HepG2 (cell line): Measurements from ENCODE around the gene NEK7. TPM values are rescaled to one million over a fixed set of nuclear protein-coding genes. Genes with fewer than 3 reads are reported as not detected.

ENCODE experiments used
- ATAC-seq: fragments of 200-7000 bp; cut with Tn5 transposase; 3 replicates; pipeline ENCODE4 v1.9.1; 2020; ENCODE audit warnings: mild to moderate bottlenecking, moderate library complexity
- BruUV-seq: library from RNA; stranded (reverse); fragments of 400-500 nt; replicated peaks from 2 replicates; lab custom pipeline; 2021; lab: Mats Ljungman, UMichigan
- CTCF ChIA-PET: fragments of 300-600 bp; formaldehyde crosslinking; extraction: SDS; loops from one replicate; lab custom pipeline; 2021; ENCODE audit warnings: low total read pairs, inconsistent platforms, low intra/inter-chr PET ratio; lab: Yijun Ruan, JAX
- POLR2A ChIA-PET: fragments of 350-600 bp; sonication (Branson Sonifier 250); formaldehyde crosslinking; loops from one replicate; lab custom pipeline; 2020; ENCODE audit warnings: antibody characterized with exemption, inconsistent platforms; lab: Yijun Ruan, JAX
- DNase-seq: peaks from one replicate; pipeline ENCODE4 v3.0.0-alpha.2; 2015; ENCODE audit warnings: low spot score
- FAIRE-seq: peaks from 3 replicates; lab custom pipeline; 2011; peaks lifted over from hg19 to GRCh38; lab: Jason Lieb, UNC
- H2AFZ ChIP-seq: one replicate; pipeline ENCODE4 v1.6.1; 2011; ENCODE audit warnings: low read length, inconsistent platforms
- H3K27ac ChIP-seq: fragments of 300-600 bp; 3 replicates; pipeline ENCODE4 v1.8.0; 2011; ENCODE audit warnings: mixed run types, mild to moderate bottlenecking, mixed read lengths, low read length, inconsistent platforms; ENCODE audit not compliant: insufficient read depth; ENCODE audit errors: extremely low read length
- H3K27me3 ChIP-seq, 2 experiments: fragments of 200-600 bp in 1 of 2; 2 replicates in 1 of 2; 3 replicates in 1 of 2; pipeline versions ENCODE4 v1.6.0 to v1.8.0; 2011; ENCODE audit warnings: low read length in 2 of 2, mild to moderate bottlenecking in 2 of 2, moderate library complexity in 2 of 2, inconsistent platforms in 1 of 2; ENCODE audit not compliant: insufficient read depth in 2 of 2, control insufficient read depth in 1 of 2
- H3K36me3 ChIP-seq, 2 experiments: fragments of 200-600 bp in 1 of 2; replicated peaks in 1 of 2; 2 replicates in 1 of 2; 3 replicates in 1 of 2; pipeline versions ENCODE4 v1.5.1 to v1.8.0; 2011; ENCODE audit warnings: low read length in 2 of 2, inconsistent platforms in 1 of 2; ENCODE audit not compliant: insufficient read depth in 2 of 2, control insufficient read depth in 1 of 2
- H3K4me1 ChIP-seq: 2 replicates; pipeline ENCODE4 v1.5.1; 2012; ENCODE audit warnings: low read length, inconsistent platforms; ENCODE audit not compliant: insufficient read depth
- H3K4me2 ChIP-seq: 2 replicates; pipeline ENCODE4 v1.6.0; 2011; ENCODE audit warnings: low read depth, low read length, inconsistent platforms
- H3K4me3 ChIP-seq, 3 experiments: fragments of 200-600 bp in 1 of 3; sonication (generic), shearing (Covaris generic) in 1 of 3; replicated peaks in 1 of 3; 2 replicates each; pipeline ENCODE4 v1.5.1; 2011 to 2016; ENCODE audit warnings: low read length in 3 of 3, inconsistent platforms in 2 of 3, low read depth in 2 of 3, mild to moderate bottlenecking in 2 of 3, control low read depth in 1 of 3, mixed read lengths in 1 of 3; ENCODE audit not compliant: insufficient read depth in 1 of 3
- H3K79me2 ChIP-seq: one replicate; pipeline ENCODE4 v1.6.1; 2011; ENCODE audit warnings: low read length, inconsistent platforms; ENCODE audit not compliant: insufficient read depth
- H3K9ac ChIP-seq: 2 replicates; pipeline ENCODE4 v1.6.0; 2011; ENCODE audit warnings: mild to moderate bottlenecking, low read depth, low read length, inconsistent platforms; ENCODE audit not compliant: insufficient read depth
- H3K9me3 ChIP-seq: 2 replicates; pipeline ENCODE4 v1.5.1; 2012; ENCODE audit warnings: mild to moderate bottlenecking, low read length
- H4K20me1 ChIP-seq: 2 replicates; pipeline ENCODE4 v1.6.0; 2011; ENCODE audit warnings: inconsistent platforms, mild to moderate bottlenecking, low read length, moderate library complexity; ENCODE audit not compliant: insufficient read depth
- AKAP8 ChIP-seq: sonication (generic); formaldehyde crosslinking; IDR thresholded peaks from 2 replicates; pipeline ENCODE4 v1.5.1; 2020; ENCODE audit warnings: mild to moderate bottlenecking, missing genetic modification reagents
- GRHL1 ChIP-seq: sonication (generic); formaldehyde crosslinking; conservative IDR thresholded peaks from 2 replicates; pipeline ENCODE4 v1.8.0; 2022; ENCODE audit warnings: missing genetic modification reagents
- KIAA2018 ChIP-seq: sonication (generic); formaldehyde crosslinking; IDR thresholded peaks from 2 replicates; pipeline ENCODE4 v1.5.0; 2020; ENCODE audit warnings: mild to moderate bottlenecking, missing genetic modification reagents, borderline replicate concordance
- PAF1 ChIP-seq: IDR thresholded peaks from 2 replicates; pipeline ENCODE4 v1.6.1; 2016; ENCODE audit warnings: missing genetic modification reagents, missing compliant biosample characterization
- REST ChIP-seq, 2 experiments: IDR thresholded peaks; 2 replicates each; pipeline ENCODE4 v1.6.1; 2011 to 2012; ENCODE audit warnings: low read length in 2 of 2, borderline replicate concordance in 1 of 2, low read depth in 1 of 2, mild to moderate bottlenecking in 1 of 2, moderate library complexity in 1 of 2
- ZBTB1 ChIP-seq: sonication (generic); formaldehyde crosslinking; IDR thresholded peaks from 2 replicates; pipeline ENCODE4 v1.4.0; 2020; ENCODE audit warnings: missing genetic modification reagents, borderline replicate concordance
- ZEB1 ChIP-seq: IDR thresholded peaks from 2 replicates; pipeline ENCODE4 v1.6.1; 2012; ENCODE audit warnings: mild to moderate bottlenecking, low read depth, inconsistent platforms; ENCODE audit not compliant: insufficient replicate concordance
- ZSCAN12 ChIP-seq: sonication (generic); formaldehyde crosslinking; IDR thresholded peaks from 2 replicates; pipeline ENCODE4 v1.9.0; 2021; ENCODE audit warnings: mild to moderate bottlenecking, missing genetic modification reagents
- in situ Hi-C: cut with HindIII; loops from 2 replicates; pipeline ENCODE4 v1.10.0; 2017; ENCODE audit warnings: low pct_unique_long_range_greater_than_20kb; ENCODE audit not compliant: extremely low pct_ligation_motif_present
- intact Hi-C: fragments of 100-400 bp; cut with micrococcal nuclease; formaldehyde crosslinking; loops from one replicate; pipeline ENCODE4 v1.10.0; 2022; ENCODE audit not compliant: unreplicated experiment
- polyA plus RNA-seq, 8 experiments: library from polyadenylated mRNA; depleted of rRNA in 3 of 8; stranded (reverse) in 7 of 8; unstranded in 1 of 8; fragments of >200 nt; fragmentation: Illumina TruSeq in 4 of 8; extraction: Trizol in 4 of 8; gene quantifications; 2 replicates each; pipeline versions ENCODE4 v1.2.1 to v1.2.3, GENCODE V29; 2011 to 2016; ENCODE audit warnings: low read depth in 4 of 8, missing spikeins in 1 of 8, mixed read lengths in 1 of 8; ENCODE audit not compliant: insufficient read depth in 1 of 8
- total RNA-seq, 5 experiments: library from RNA; depleted of rRNA; stranded (reverse); fragments of >200 nt; fragmentation: Illumina TruSeq; extraction: Trizol; gene quantifications; 2 replicates each; pipeline ENCODE4 v1.2.3, GENCODE V29; 2016; ENCODE audit warnings: low read depth in 1 of 5

The NEK7 gene
- total and polyA plus RNA-seq, 2 of the 13 experiments (the other 11 are each of a cell fraction or from before 2014, with no cell fraction given), result 18.1 to 19.2 TPM

- no peak for TF ChIP-seq ZEB1
Observed at GRCh38 chr1:198109371-198109715, 47.5 kb upstream of the NEK7 start (continued).

- in situ Hi-C loops (no loop called here), intact Hi-C loops (no loop called here)
- H2AFZ ChIP-seq, result no peak overlapping the region
- no peak for ATAC-seq
- H3K9ac ChIP-seq, result no peak overlapping the region
- no peak overlapping the region for H3K27ac ChIP-seq
- no peaks in the 10 kb centered on the region for H3K9me3 ChIP-seq
- no peak for DNase-seq
- no peaks in the 10 kb centered on the region for H3K27me3 ChIP-seq
- no peaks in the 10 kb centered on the region for H3K79me2 ChIP-seq
- no peaks in the 10 kb centered on the region for H4K20me1 ChIP-seq
- BruUV-seq, result no TSS peak
- H3K4me3 ChIP-seq, result no peak overlapping the region
- ChIA-PET CTCF (no interaction called here), POLR2A (no interaction called here)
- TF ChIP-seq ZBTB1 (CRISPR knock-in tag), result no peak
- TF ChIP-seq AKAP8 (CRISPR knock-in tag), result no peak
- no peak for TF ChIP-seq GRHL1 (CRISPR knock-in tag)
- no peak for TF ChIP-seq REST (IDR thresholded peaks at IDR 0.05; ENCODE audit: borderline replicate concordance in 1 of 2, low read depth in 1 of 2, low read length in 2 of 2)
- TF ChIP-seq PAF1 (CRISPR knock-in tag), result no peak
- no peak for TF ChIP-seq KIAA2018 (CRISPR knock-in tag)
- no peak for TF ChIP-seq ZSCAN12 (CRISPR knock-in tag)
- H3K36me3 ChIP-seq, result no peaks in the 10 kb centered on the region
- H3K4me2 ChIP-seq, result no peak overlapping the region
- no peak for FAIRE-seq
- no peaks in the 10 kb centered on the region for H3K4me1 ChIP-seq
Observed at GRCh38 chr1:198113342-198113750, 43.5 kb upstream of the NEK7 start.
